DND-41 (cell line): ENCODE results near the gene CAPZA1.

Experiments used
- EZH2 ChIP-seq: IDR thresholded peaks from 3 replicates; pipeline ENCODE4 v1.6.1; 2012; ENCODE audit warnings: borderline replicate concordance, low read depth, mild to moderate bottlenecking, moderate library complexity, low read length, inconsistent platforms; ENCODE audit not compliant: severe bottlenecking
- TF ChIP-seq, protein P1 (sequence below): IDR thresholded peaks from 2 replicates; pipeline ENCODE4 v1.5.1; 2012; ENCODE audit warnings: borderline replicate concordance, low read length, moderate library complexity, mild to moderate bottlenecking; ENCODE audit not compliant: poor library complexity, severe bottlenecking; ENCODE audit errors: extremely low read depth

DNA sequence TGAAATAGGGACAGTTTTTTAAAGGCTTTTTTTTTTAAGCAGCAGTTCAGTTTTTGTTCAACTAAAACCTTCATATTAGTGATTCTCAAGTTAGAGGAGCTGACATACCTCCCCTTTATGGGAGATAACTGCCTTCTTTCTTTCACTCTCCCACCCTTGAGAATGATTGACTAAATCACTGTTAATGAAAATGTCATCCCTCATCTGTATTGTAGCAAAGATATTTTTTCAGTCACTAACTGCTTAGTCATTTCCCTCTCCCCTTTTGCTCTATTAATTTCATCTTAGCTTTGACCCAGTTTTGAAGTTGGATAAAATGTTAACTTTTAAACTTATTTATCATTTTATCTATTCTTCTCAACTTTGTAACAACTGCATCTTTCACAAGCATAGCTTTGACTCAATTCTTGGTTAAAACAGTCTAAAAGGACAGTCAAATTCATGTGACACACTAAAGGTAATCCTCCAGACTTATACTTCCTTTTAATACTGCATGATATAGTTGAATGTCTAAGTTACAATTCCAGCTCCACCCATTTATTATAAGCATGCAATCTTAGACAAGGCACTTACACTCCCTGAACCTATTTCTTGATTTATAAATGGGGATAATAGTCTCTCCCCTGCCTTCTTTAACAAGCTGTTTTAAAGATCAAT, 17.1 kb downstream of the CAPZA1 start:
- TF ChIP-seq, protein P1, sequence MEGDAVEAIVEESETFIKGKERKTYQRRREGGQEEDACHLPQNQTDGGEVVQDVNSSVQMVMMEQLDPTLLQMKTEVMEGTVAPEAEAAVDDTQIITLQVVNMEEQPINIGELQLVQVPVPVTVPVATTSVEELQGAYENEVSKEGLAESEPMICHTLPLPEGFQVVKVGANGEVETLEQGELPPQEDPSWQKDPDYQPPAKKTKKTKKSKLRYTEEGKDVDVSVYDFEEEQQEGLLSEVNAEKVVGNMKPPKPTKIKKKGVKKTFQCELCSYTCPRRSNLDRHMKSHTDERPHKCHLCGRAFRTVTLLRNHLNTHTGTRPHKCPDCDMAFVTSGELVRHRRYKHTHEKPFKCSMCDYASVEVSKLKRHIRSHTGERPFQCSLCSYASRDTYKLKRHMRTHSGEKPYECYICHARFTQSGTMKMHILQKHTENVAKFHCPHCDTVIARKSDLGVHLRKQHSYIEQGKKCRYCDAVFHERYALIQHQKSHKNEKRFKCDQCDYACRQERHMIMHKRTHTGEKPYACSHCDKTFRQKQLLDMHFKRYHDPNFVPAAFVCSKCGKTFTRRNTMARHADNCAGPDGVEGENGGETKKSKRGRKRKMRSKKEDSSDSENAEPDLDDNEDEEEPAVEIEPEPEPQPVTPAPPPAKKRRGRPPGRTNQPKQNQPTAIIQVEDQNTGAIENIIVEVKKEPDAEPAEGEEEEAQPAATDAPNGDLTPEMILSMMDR = no peak
- TF ChIP-seq EZH2 = no peak
